Measurements from ENCODE around the gene PTK6.

PTK6 gene

DNA sequence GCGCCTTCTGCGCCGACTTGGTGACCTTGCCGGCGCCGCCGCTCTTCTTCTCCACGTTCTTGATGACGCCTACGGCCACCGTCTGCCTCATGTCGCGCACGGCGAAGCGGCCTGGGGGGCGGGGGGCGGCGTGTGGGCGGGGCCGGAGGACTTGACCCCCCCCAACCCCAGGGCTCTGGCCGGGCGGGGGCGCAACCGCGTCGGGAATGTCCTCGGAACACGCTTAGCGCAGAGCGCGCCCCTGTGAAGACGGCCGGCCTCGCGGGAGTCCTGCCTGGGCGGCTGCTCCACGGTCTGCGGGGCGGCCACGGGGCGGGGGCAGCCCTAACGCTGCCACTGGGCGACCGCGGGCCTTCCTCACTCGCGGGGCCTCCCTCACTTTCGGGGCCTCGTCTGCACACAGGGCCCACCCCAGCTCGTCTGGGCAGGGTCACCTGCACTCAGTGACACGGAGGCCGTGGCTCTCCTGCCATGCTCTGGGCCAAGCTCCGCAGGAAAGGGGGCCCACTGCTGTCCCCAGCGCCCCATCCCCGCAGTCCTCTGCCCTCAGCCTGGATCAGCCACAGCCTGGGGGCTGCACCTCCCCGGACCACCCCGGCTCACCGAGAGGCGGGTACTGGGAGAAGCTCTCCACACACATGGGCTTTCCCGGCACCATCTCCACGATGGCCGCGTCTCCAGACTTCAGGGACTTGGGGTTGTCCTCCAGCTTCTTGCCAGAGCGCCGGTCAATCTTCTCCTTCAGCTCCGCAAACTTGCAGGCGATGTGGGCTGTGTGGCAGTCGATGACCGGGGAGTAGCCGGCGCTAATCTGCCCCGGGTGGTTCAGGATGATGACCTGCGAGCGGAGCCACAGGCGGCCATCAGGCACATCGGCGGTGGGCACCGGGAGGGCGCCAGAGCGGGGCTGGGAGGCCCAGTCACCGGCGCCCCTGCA is 48.6 kb downstream of the PTK6 start:
- no peak for DNase-seq
- Histone ChIP-seq H2AFZ (ENCODE audit: low read length) (no peak overlapping the region), H3K4me2 (ENCODE audit: low read depth, low read length) (no peak overlapping the region), H3K4me1 (ENCODE audit: low read length) (no peaks in the 10 kb centered on the region), H3K4me3 (ENCODE audit: low read length) (no peak overlapping the region), H3F3A (ENCODE audit: insufficient read depth, low read length) (no peaks in the 10 kb centered on the region), H3K9me3 (replicated peaks; ENCODE audit: insufficient read depth, low read length) (no peaks in the 10 kb centered on the region), H3K36me3 (replicated peaks; ENCODE audit: insufficient read depth, low read length) (no peaks in the 10 kb centered on the region), H3K9ac (ENCODE audit: low read length) (no peak overlapping the region), H3K9me2 (replicated peaks; ENCODE audit: insufficient read depth, low read length) (no peaks in the 10 kb centered on the region), H3K27ac (ENCODE audit: low read length) (no peak overlapping the region), H3K27me3 (replicated peaks; ENCODE audit: insufficient read depth, low read length) (peaks cover 72% of the 10 kb centered on the region), H4K20me1 (ENCODE audit: insufficient read depth, low read length) (no peaks in the 10 kb centered on the region), H3K79me2 (ENCODE audit: low read length) (no peaks in the 10 kb centered on the region)
- TF ChIP-seq EZH2 (optimal IDR thresholded peaks at IDR 0.05; ENCODE audit: low read depth, low read length): no peak
- no peak for TF ChIP-seq EZH2phosphoT487 (IDR thresholded peaks at IDR 0.05; ENCODE audit: low read length)
- TF ChIP-seq, protein P1, sequence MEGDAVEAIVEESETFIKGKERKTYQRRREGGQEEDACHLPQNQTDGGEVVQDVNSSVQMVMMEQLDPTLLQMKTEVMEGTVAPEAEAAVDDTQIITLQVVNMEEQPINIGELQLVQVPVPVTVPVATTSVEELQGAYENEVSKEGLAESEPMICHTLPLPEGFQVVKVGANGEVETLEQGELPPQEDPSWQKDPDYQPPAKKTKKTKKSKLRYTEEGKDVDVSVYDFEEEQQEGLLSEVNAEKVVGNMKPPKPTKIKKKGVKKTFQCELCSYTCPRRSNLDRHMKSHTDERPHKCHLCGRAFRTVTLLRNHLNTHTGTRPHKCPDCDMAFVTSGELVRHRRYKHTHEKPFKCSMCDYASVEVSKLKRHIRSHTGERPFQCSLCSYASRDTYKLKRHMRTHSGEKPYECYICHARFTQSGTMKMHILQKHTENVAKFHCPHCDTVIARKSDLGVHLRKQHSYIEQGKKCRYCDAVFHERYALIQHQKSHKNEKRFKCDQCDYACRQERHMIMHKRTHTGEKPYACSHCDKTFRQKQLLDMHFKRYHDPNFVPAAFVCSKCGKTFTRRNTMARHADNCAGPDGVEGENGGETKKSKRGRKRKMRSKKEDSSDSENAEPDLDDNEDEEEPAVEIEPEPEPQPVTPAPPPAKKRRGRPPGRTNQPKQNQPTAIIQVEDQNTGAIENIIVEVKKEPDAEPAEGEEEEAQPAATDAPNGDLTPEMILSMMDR (IDR thresholded peaks at IDR 0.05; ENCODE audit: low read length): no peak

DNA sequence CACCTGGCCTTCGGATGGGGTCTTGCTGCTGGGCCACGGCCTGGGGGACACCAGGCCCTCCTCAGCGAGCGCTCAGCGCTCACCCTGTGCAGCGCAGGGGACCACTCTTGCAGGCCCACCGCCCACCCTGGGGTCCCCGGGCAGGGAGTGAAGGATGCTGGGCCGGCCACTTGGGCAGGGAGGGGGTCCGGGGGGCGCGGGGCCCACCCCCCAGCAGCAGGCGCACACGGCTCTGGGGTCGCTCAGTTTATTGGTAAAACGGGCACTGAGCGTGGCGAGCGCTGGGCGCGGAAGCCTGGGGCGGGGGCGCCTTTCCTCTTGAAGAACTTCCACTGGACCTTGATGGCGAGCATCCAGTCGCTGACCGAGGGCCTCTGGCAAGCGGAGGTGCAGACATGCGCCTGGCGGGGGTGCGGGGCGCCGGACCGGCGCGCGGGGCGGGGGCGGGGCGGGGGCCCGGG is 49.4 kb downstream of the PTK6 start:
- Histone ChIP-seq H3K9me2 (replicated peaks; ENCODE audit: insufficient read depth, low read length) (no peaks in the 10 kb centered on the region), H3K79me2 (ENCODE audit: low read length) (no peaks in the 10 kb centered on the region), H3F3A (ENCODE audit: insufficient read depth, low read length) (no peaks in the 10 kb centered on the region), H2AFZ (ENCODE audit: low read length) (no peak overlapping the region), H3K27ac (ENCODE audit: low read length) (no peak overlapping the region), H3K4me1 (ENCODE audit: low read length) (no peaks in the 10 kb centered on the region), H4K20me1 (ENCODE audit: insufficient read depth, low read length) (no peaks in the 10 kb centered on the region), H3K9me3 (replicated peaks; ENCODE audit: insufficient read depth, low read length) (no peaks in the 10 kb centered on the region), H3K27me3 (replicated peaks; ENCODE audit: insufficient read depth, low read length) (peaks cover 78% of the 10 kb centered on the region), H3K4me3 (ENCODE audit: low read length) (no peak overlapping the region), H3K4me2 (ENCODE audit: low read depth, low read length) (no peak overlapping the region), H3K9ac (ENCODE audit: low read length) (no peak overlapping the region), H3K36me3 (replicated peaks; ENCODE audit: insufficient read depth, low read length) (no peaks in the 10 kb centered on the region)
- TF ChIP-seq EZH2 (optimal IDR thresholded peaks at IDR 0.05; ENCODE audit: low read depth, low read length) (no peak), EZH2phosphoT487 (IDR thresholded peaks at IDR 0.05; ENCODE audit: low read length) (no peak)
- TF ChIP-seq, protein P1 (IDR thresholded peaks at IDR 0.05; ENCODE audit: low read length): no peak
- no peak for DNase-seq

DNA sequence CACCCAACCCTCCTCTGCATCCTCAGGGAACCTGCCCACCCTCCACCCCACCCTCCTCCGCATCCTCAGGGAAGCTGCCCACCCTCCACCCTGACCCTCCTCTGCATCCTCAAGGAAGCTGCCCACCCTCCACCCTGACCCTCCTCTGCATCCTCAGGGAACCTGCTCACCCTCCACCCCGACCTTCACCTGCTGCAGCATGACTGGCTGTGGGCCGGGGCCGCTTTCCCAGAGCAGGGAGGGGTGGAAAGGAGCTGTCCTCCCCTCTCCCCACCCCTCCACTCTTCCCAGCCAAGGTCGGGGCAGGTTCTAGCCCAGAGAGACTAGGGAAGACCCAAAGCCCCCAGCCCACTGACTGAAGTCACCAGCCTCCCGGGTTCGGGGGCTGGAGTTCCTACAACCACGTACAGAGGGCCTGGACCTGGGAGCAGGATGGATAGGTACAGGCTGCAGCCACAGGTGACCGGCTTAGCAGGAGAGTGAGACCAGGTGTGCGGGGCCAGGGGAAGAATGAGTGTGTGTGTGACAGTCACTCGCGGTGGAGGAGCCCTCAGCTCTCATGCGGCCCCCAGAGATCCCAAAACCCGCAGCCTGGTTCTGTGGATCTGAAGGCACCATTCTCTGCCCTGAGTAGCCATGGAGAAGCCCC is 49.9 kb downstream of the PTK6 start:
- Histone ChIP-seq H3K4me1 (ENCODE audit: low read length) (no peaks in the 10 kb centered on the region), H3F3A (ENCODE audit: insufficient read depth, low read length) (no peaks in the 10 kb centered on the region), H3K27me3 (replicated peaks; ENCODE audit: insufficient read depth, low read length) (peaks cover 83% of the 10 kb centered on the region), H2AFZ (ENCODE audit: low read length) (no peak overlapping the region), H3K4me3 (ENCODE audit: low read length) (no peak overlapping the region), H3K9me3 (replicated peaks; ENCODE audit: insufficient read depth, low read length) (no peaks in the 10 kb centered on the region), H3K9me2 (replicated peaks; ENCODE audit: insufficient read depth, low read length) (no peaks in the 10 kb centered on the region), H3K9ac (ENCODE audit: low read length) (no peak overlapping the region), H3K27ac (ENCODE audit: low read length) (no peak overlapping the region), H3K36me3 (replicated peaks; ENCODE audit: insufficient read depth, low read length) (no peaks in the 10 kb centered on the region), H3K4me2 (ENCODE audit: low read depth, low read length) (no peak overlapping the region), H4K20me1 (ENCODE audit: insufficient read depth, low read length) (no peaks in the 10 kb centered on the region), H3K79me2 (ENCODE audit: low read length) (no peaks in the 10 kb centered on the region)
- DNase-seq: no peak
- TF ChIP-seq EZH2 (optimal IDR thresholded peaks at IDR 0.05; ENCODE audit: low read depth, low read length): no peak
- TF ChIP-seq EZH2phosphoT487 (IDR thresholded peaks at IDR 0.05; ENCODE audit: low read length): no peak
- TF ChIP-seq, protein P1 (IDR thresholded peaks at IDR 0.05; ENCODE audit: low read length): no peak

Measured in MM.1S (cell line).